CD4-positive, alpha-beta T cell (primary cell): ENCODE results near the gene KASH5. TPM values are rescaled to one million over a fixed set of nuclear protein-coding genes. Genes with fewer than 3 reads are reported as not detected.

Source experiments
- ATAC-seq: fragments of 200-7000 bp; cut with Tn5 transposase; one replicate; pipeline ENCODE4 v1.10.0; 2022; ENCODE audit warnings: mild to moderate bottlenecking; ENCODE audit not compliant: poor library complexity
- CTCF ChIA-PET: fragments of 350-600 bp; sonication (Branson Sonifier 250); formaldehyde crosslinking; loops from one replicate; lab custom pipeline; 2021; ENCODE audit warnings: antibody characterized with exemption, inconsistent platforms; lab: Charles Lee
- POLR2A ChIA-PET: fragments of 350-600 bp; sonication (Branson Sonifier 250); formaldehyde crosslinking; loops from one replicate; lab custom pipeline; 2021; ENCODE audit warnings: antibody characterized with exemption, inconsistent platforms; lab: Charles Lee
- DNase-seq, 14 experiments: peaks; one replicate each; pipeline ENCODE4 v3.0.0-alpha.2; 2013 to 2020; ENCODE audit warnings: mixed read lengths in 2 of 14
- H3K27ac ChIP-seq, 2 donors: one replicate each; pipeline versions ENCODE4 v1.5.1 to v1.7.0; 2013; ENCODE audit warnings: low read length in 2 of 2, low read depth in 1 of 2, mild to moderate bottlenecking in 1 of 2
- H3K27me3 ChIP-seq, 2 experiments: 1 replicate in 1 of 2; 2 replicates in 1 of 2; pipeline versions ENCODE4 v1.6.1 to v1.7.0; 2013; ENCODE audit warnings: low read length in 2 of 2, control low read depth in 1 of 2, mild to moderate bottlenecking in 1 of 2, moderate library complexity in 1 of 2; ENCODE audit not compliant: insufficient read depth in 2 of 2, control insufficient read depth in 1 of 2
- H3K36me3 ChIP-seq: one replicate; pipeline ENCODE4 v1.6.1; 2013; ENCODE audit warnings: low read length, control low read depth; ENCODE audit not compliant: insufficient read depth
- H3K4me1 ChIP-seq: one replicate; pipeline ENCODE4 v1.6.1; 2013; ENCODE audit warnings: low read length, control low read depth; ENCODE audit not compliant: insufficient read depth
- H3K4me3 ChIP-seq: one replicate; pipeline ENCODE4 v1.5.1; 2013; ENCODE audit warnings: mild to moderate bottlenecking, low read length, moderate library complexity
- H3K9me3 ChIP-seq, 2 experiments: 1 replicate in 1 of 2; 2 replicates in 1 of 2; pipeline versions ENCODE4 v1.6.1 to v1.7.0; 2013; ENCODE audit warnings: low read length in 2 of 2, mild to moderate bottlenecking in 2 of 2, control low read depth in 1 of 2, moderate library complexity in 1 of 2; ENCODE audit not compliant: control insufficient read depth in 1 of 2, insufficient read depth in 1 of 2
- H3K27ac Mint-ChIP-seq: one replicate; pipeline ENCODE4 v1.8.0; 2020; ENCODE audit warnings: mixed read lengths
- H3K27me3 Mint-ChIP-seq: one replicate; pipeline ENCODE4 v1.8.0; 2021; ENCODE audit warnings: mixed read lengths
- H3K36me3 Mint-ChIP-seq: one replicate; pipeline ENCODE4 v1.8.0; 2021; ENCODE audit warnings: low read depth, mixed read lengths
- H3K4me1 Mint-ChIP-seq: one replicate; pipeline ENCODE4 v1.8.0; 2021; ENCODE audit warnings: low read depth, mixed read lengths
- H3K4me3 Mint-ChIP-seq: one replicate; pipeline ENCODE4 v1.8.0; 2020; ENCODE audit warnings: mild to moderate bottlenecking, mixed read lengths
- H3K9me3 Mint-ChIP-seq: one replicate; pipeline ENCODE4 v1.8.0; 2020; ENCODE audit warnings: mixed read lengths
- intact Hi-C, 2 experiments: fragments of 100-400 bp; cut with DNase I in 1 of 2; cut with micrococcal nuclease in 1 of 2; formaldehyde crosslinking; loops; one replicate each; pipeline versions ENCODE4 v1.15.1 to v1.9.0; 2023 to 2025; cut with DNase I, micrococcal nuclease
- total RNA-seq, 174 experiments: library from RNA in 2 of 174; stranded (reverse) in 2 of 174; gene quantifications; one replicate each; pipeline ENCODE4 v1.2.3 and lab custom pipeline; 2021 to 2026
- TF ChIP-seq, protein P1 (sequence below): fragments of 200-600 bp; IDR thresholded peaks from one replicate; pipeline ENCODE4 v1.8.0; 2022; ENCODE audit warnings: antibody characterized with exemption, mild to moderate bottlenecking

Gene KASH5
- total RNA-seq, 2 experiments from 2014 or later, result not detected

DNA sequence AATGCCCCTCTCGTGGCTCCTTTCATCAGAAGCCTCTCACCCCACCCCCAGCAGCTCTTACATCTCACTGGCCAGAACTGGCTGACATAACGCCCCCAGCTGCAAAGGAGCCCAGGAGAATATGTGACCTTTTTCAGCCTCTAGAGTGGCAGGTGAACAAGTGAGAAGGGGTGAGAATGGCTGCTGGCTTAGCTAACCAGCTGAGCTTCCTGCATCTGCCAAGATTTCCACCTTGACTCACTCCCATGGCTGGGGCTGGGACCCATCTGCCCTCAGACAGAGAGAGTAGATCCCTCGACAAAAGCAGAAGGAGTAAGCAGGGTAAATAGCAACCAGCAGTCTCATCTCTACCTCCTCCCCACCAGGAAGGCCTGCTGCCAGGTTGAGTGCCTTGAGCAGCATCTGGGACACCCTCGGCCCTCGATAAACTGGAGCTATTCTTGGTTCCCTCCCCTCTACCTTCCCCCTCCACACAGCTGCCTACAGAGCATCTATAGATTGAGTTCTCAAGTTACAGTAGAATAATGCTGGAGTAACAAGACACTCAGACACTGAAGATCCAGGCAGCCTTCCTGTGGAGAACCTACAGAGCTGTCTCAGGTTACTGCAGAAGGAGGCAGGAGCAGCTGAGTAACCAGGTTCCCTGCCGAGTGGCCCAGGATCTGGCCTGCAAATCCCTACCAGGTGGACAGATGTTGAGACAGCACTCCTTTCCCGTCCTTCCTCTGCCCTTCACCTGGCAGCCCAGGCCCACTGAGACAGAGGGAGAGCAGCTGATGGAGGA is 15.5 kb downstream of the KASH5 start:
- Histone ChIP-seq H3K27ac (no peak overlapping the region), H3K4me1 (peaks cover 40% of the 10 kb centered on the region), H3K4me3 (no peak overlapping the region), H3K9me3 (no peaks in the 10 kb centered on the region), H3K27me3 (no peaks in the 10 kb centered on the region), H3K36me3 (no peaks in the 10 kb centered on the region)
- TF ChIP-seq, protein P1, sequence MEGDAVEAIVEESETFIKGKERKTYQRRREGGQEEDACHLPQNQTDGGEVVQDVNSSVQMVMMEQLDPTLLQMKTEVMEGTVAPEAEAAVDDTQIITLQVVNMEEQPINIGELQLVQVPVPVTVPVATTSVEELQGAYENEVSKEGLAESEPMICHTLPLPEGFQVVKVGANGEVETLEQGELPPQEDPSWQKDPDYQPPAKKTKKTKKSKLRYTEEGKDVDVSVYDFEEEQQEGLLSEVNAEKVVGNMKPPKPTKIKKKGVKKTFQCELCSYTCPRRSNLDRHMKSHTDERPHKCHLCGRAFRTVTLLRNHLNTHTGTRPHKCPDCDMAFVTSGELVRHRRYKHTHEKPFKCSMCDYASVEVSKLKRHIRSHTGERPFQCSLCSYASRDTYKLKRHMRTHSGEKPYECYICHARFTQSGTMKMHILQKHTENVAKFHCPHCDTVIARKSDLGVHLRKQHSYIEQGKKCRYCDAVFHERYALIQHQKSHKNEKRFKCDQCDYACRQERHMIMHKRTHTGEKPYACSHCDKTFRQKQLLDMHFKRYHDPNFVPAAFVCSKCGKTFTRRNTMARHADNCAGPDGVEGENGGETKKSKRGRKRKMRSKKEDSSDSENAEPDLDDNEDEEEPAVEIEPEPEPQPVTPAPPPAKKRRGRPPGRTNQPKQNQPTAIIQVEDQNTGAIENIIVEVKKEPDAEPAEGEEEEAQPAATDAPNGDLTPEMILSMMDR, result no peak
- intact Hi-C loops, result no loop called here
- H3K4me1 Mint-ChIP-seq, result peaks cover 44% of the 10 kb centered on the region
- H3K27ac Mint-ChIP-seq, result no peak overlapping the region
- H3K9me3 Mint-ChIP-seq, result no peaks in the 10 kb centered on the region
- ATAC-seq (no peak), DNase-seq (no peak)
- no peak overlapping the region for H3K4me3 Mint-ChIP-seq
- no peaks in the 10 kb centered on the region for H3K27me3 Mint-ChIP-seq
- H3K36me3 Mint-ChIP-seq, result no peaks in the 10 kb centered on the region
- ChIA-PET POLR2A (no interaction called here), CTCF (no interaction called here)

DNA sequence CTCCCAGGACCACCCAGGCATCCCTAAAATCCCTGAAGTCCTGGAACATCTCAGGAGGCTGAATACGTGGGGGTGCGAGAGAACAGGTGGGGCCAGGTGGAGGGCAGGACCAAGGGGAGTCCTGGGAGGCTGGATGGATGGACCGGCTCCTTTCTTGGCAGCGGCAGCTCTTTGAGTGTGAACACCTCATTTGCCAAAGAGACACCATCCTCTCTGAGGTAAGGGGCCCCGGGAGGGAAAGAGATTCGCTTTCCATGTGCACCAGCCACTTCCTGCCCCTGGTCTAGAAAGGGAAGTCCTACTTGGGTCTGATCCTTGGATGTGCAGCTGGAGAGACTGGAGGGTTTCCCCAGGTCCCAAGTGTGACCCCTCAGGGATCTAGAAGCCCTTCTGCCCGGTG is 19.0 kb downstream of the KASH5 start:
- Mint-ChIP-seq H3K27ac (no peak overlapping the region), H3K27me3 (no peaks in the 10 kb centered on the region), H3K4me3 (no peak overlapping the region), H3K36me3 (no peaks in the 10 kb centered on the region), H3K9me3 (no peaks in the 10 kb centered on the region), H3K4me1 (peaks cover 69% of the 10 kb centered on the region)
- ATAC-seq, result no peak
- ChIA-PET CTCF (interaction anchor here (1.8 kb wide), 1 partner anchor 16 kb away, joined by 10 read pairs; no protein-coding TSS in a partner anchor), POLR2A (interaction anchor here (0.7 kb wide), 1 partner anchor 10 kb away, joined by 3 read pairs; no protein-coding TSS in a partner anchor)
- intact Hi-C loops, result no loop called here
- no peak for DNase-seq
- no peaks in the 10 kb centered on the region for H3K9me3 ChIP-seq
- H3K36me3 ChIP-seq, result no peaks in the 10 kb centered on the region
- H3K4me1 ChIP-seq, result peaks cover 65% of the 10 kb centered on the region
- no peak overlapping the region for H3K27ac ChIP-seq
- TF ChIP-seq, protein P1, result no peak
- no peak overlapping the region for H3K4me3 ChIP-seq
- no peaks in the 10 kb centered on the region for H3K27me3 ChIP-seq

DNA sequence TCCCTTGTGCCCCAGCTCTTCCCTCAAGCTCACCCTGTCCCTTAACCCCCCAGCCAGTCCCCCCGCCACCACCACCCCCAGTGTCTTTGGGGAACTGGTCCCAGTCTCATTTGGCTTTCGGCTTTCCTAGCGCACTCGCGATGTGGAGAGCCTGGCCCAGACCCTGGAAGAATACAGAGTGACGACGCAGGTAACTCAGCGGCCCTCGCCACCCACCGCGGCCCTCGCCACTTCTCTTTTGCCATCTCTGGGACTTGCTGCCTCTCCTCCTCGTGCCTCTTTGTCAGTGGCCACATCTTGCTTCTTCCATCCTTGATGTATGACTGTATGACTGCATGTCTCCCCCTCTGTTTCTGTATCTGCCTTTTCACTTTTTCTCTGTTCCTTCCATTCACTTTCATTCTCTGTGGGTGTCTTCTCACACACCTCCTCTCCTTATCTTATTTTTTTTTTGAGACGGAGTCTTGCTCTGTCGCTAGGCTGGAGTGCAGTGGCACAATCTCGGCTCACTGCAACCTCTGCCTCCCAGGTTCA is 19.5 kb downstream of the KASH5 start:
- no peak for ATAC-seq
- H3K9me3 Mint-ChIP-seq, result no peaks in the 10 kb centered on the region
- Histone ChIP-seq H3K27ac (no peak overlapping the region), H3K4me1 (peaks cover 70% of the 10 kb centered on the region), H3K27me3 (no peaks in the 10 kb centered on the region), H3K36me3 (no peaks in the 10 kb centered on the region), H3K9me3 (no peaks in the 10 kb centered on the region), H3K4me3 (no peak overlapping the region)
- ChIA-PET POLR2A (interaction anchor here (0.7 kb wide), 1 partner anchor 1002 kb away, joined by 3 read pairs; no protein-coding TSS in a partner anchor), CTCF (interaction anchor here (1.8 kb wide), 1 partner anchor 16 kb away, joined by 10 read pairs; no protein-coding TSS in a partner anchor)
- no peaks in the 10 kb centered on the region for H3K36me3 Mint-ChIP-seq
- no peak for DNase-seq
- H3K4me1 Mint-ChIP-seq, result peaks cover 74% of the 10 kb centered on the region
- intact Hi-C loops, result loop anchor here in 1 of 2 experiments (2.0 kb wide), 1 partner anchor 15 kb away; the partner anchor contains the start of gene PTH2
- H3K4me3 Mint-ChIP-seq, result no peak overlapping the region
- H3K27me3 Mint-ChIP-seq, result no peaks in the 10 kb centered on the region
- peak overlapping the region; percentile 82 for H3K27ac Mint-ChIP-seq
- TF ChIP-seq, protein P1, result no peak
